Measurements from ENCODE around the gene TPI1. TPM values are rescaled to one million over a fixed set of nuclear protein-coding genes. Genes with fewer than 3 reads are reported as not detected.

Gene TPI1
- total and polyA plus RNA-seq, 2 experiments from 2014 or later, result 1,963 to 4,448 TPM

- DNase-seq (ENCODE audit: low read depth in 1 of 2, low spot score in 1 of 2), result no peak
- Histone ChIP-seq H3K36me3 (peaks cover 41% of the 10 kb centered on the region), H3K27me3 (no peaks in the 10 kb centered on the region), H3K9me3 (ENCODE audit: low read depth) (no peaks in the 10 kb centered on the region), H3K4me1 (ENCODE audit: low read depth) (no peaks in the 10 kb centered on the region), H3K4me3 (no peak overlapping the region), H3K27ac (no peak overlapping the region)
- TF ChIP-seq CTCF (IDR thresholded peaks at IDR 0.05; ENCODE audit: low read depth, low read length), result no peak
Observed at GRCh38 chr12:6855322-6855721, 12.0 kb upstream of the TPI1 start.

GRCh38 chr12:6858799-6859198 is 8.5 kb upstream of the TPI1 start:
- Histone ChIP-seq H3K27ac (no peak overlapping the region), H3K4me3 (no peak overlapping the region), H3K27me3 (no peaks in the 10 kb centered on the region), H3K4me1 (ENCODE audit: low read depth) (no peaks in the 10 kb centered on the region), H3K36me3 (peaks cover 66% of the 10 kb centered on the region), H3K9me3 (ENCODE audit: low read depth) (no peaks in the 10 kb centered on the region)
- no peak for TF ChIP-seq CTCF (IDR thresholded peaks at IDR 0.05; ENCODE audit: low read depth, low read length)
- DNase-seq (ENCODE audit: low read depth in 1 of 2, low spot score in 1 of 2), result no peak

- Histone ChIP-seq H3K36me3 (peaks cover 77% of the 10 kb centered on the region), H3K4me3 (no peak overlapping the region), H3K27me3 (no peaks in the 10 kb centered on the region), H3K27ac (no peak overlapping the region), H3K9me3 (ENCODE audit: low read depth) (no peaks in the 10 kb centered on the region), H3K4me1 (ENCODE audit: low read depth) (no peaks in the 10 kb centered on the region)
- no peak for TF ChIP-seq CTCF (IDR thresholded peaks at IDR 0.05; ENCODE audit: low read depth, low read length)
- no peak for DNase-seq (ENCODE audit: low read depth in 1 of 2, low spot score in 1 of 2)
Observed at GRCh38 chr12:6860116-6860515, 7.2 kb upstream of the TPI1 start.

GRCh38 chr12:6860942-6861341 is 6.4 kb upstream of the TPI1 start:
- Histone ChIP-seq H3K27ac (no peak overlapping the region), H3K36me3 (peaks cover 76% of the 10 kb centered on the region), H3K9me3 (ENCODE audit: low read depth) (no peaks in the 10 kb centered on the region), H3K4me3 (no peak overlapping the region), H3K4me1 (ENCODE audit: low read depth) (no peaks in the 10 kb centered on the region), H3K27me3 (no peaks in the 10 kb centered on the region)
- TF ChIP-seq CTCF (IDR thresholded peaks at IDR 0.05; ENCODE audit: low read depth, low read length), result no peak
- DNase-seq (ENCODE audit: low read depth in 1 of 2, low spot score in 1 of 2), result no peak

GRCh38 chr12:6861391-6861790 is 5.9 kb upstream of the TPI1 start:
- H3K27me3 ChIP-seq, result no peaks in the 10 kb centered on the region
- H3K9me3 ChIP-seq (ENCODE audit: low read depth), result no peaks in the 10 kb centered on the region
- no peak overlapping the region for H3K4me3 ChIP-seq
- H3K4me1 ChIP-seq (ENCODE audit: low read depth), result no peaks in the 10 kb centered on the region
- no peak for DNase-seq (ENCODE audit: low read depth in 1 of 2, low spot score in 1 of 2)
- TF ChIP-seq CTCF (IDR thresholded peaks at IDR 0.05; ENCODE audit: low read depth, low read length), result no peak
- no peak overlapping the region for H3K27ac ChIP-seq
- H3K36me3 ChIP-seq, result peaks cover 73% of the 10 kb centered on the region

- H3K4me3 ChIP-seq, result no peak overlapping the region
- DNase-seq (ENCODE audit: low read depth in 1 of 2, low spot score in 1 of 2), result no peak
- H3K36me3 ChIP-seq, result peaks cover 57% of the 10 kb centered on the region
- no peak for TF ChIP-seq CTCF (IDR thresholded peaks at IDR 0.05; ENCODE audit: low read depth, low read length)
- H3K9me3 ChIP-seq (ENCODE audit: low read depth), result no peaks in the 10 kb centered on the region
- no peaks in the 10 kb centered on the region for H3K4me1 ChIP-seq (ENCODE audit: low read depth)
- no peak overlapping the region for H3K27ac ChIP-seq
- H3K27me3 ChIP-seq, result no peaks in the 10 kb centered on the region
Observed at GRCh38 chr12:6863033-6863432, 4.3 kb upstream of the TPI1 start.

Measured in cardiac muscle cell (in vitro differentiated cells and primary cell).